Activated CD4-positive, alpha-beta T cell treated with anti-CD3 and anti-CD28 coated beads, Interleukin-2, amount 50 U/mL, for 4 hours (primary cell): ENCODE measurements around the gene PPP2R5C.

Experiments used
- DNase-seq, 2 experiments: peaks; one replicate each; pipeline ENCODE4 v3.0.0-alpha.2; 2020

PPP2R5C gene

DNA sequence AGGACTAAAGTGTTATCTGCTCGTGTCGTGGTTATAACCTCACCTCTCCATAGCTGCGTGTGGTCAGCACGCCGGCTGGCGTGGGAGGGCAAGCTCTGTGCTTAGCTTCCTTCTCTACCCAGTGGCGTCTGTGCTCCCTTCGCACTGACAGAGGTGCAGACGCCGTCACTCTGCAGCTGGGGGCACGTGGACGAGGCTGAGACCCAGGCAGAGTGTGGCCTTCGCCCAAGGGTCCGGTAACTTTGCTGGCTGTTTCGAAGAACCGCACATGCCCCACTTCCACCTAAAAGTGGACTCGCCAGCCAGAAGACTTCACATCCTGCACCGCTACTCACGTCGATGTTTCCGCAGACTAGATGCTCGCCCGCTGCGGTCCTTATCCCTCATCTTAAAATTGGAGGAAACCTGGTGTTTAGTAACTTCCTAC lies 166.9 kb downstream of the PPP2R5C start:
- no peak for DNase-seq

DNA sequence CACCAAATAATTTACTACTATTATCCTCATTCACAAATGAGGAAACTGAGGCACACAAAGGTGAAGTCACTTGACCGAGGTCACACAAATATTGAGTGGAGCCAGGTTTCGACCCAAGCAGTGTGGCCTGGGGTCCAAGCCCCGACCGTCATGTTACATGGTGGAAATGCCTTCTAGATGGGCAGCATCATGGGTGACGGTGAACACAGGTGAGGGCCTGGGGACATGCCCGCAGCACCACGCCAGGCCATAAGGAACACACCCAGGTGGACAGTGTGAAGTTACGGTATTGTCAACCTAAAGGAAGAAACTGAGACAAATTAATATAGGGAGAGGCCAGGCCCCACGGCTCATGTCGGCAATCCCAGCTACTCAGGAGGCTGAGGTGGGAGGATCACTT lies 167.6 kb downstream of the PPP2R5C start:
- DNase-seq = no peak

DNA sequence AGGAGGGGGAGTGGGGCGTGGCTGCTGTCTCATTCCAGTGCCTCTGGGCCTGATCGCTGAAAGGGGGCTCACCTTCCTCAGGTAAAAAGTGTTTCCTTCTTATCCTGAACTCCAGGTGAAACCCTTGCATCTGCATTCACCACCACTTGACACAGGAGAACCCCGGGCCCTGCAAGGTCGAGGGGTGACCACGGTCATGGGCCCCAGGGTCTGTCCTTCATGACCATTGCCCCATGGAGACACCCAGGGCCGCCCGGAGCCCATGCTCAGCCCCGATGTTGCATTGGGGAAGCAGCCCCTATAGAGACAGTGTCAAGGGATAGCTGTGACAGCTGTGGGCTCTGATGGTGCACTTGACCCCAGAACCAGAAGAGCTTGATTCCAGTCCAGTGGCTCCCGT lies 168.4 kb downstream of the PPP2R5C start:
- no peak for DNase-seq

DNA sequence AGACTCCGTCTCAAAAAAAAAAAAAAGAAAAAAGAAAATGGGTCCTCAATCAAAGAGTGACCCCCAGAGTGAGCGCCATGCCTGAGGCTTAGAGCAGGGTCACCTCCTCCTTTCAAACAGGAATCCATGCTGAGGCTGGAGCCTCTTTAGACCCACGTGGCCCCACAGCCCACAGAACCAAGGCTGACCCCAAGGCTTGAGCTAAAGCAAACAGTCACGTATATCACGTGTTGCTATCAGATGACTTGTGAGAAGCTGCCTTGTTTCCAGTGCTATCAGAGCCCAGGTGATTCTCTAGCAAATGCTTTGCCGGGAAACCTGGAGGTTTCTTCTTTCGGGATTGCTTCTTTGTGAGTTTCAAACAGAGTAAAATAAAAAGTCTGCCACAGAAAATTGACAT lies 171.2 kb downstream of the PPP2R5C start:
- no peak for DNase-seq

DNA sequence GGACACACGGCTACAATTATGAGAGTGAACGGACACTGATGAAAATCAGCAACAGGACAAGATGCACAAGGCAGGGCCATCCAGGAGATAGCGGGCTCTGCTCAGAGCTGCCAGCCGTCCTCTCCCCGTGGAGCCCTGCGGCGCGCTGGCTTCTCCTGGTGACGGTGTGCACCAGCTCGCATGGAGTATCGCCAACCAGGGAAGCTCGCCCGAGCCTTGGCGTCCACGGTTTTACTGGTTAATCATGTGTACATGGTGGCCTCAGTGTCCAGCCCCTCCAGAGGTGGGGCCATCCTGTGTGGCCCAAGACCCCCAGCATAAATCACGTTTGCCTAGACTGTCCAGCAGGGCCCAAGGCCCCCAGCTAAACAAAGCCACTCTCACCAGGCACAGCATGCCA lies 171.7 kb downstream of the PPP2R5C start:
- no peak for DNase-seq

DNA sequence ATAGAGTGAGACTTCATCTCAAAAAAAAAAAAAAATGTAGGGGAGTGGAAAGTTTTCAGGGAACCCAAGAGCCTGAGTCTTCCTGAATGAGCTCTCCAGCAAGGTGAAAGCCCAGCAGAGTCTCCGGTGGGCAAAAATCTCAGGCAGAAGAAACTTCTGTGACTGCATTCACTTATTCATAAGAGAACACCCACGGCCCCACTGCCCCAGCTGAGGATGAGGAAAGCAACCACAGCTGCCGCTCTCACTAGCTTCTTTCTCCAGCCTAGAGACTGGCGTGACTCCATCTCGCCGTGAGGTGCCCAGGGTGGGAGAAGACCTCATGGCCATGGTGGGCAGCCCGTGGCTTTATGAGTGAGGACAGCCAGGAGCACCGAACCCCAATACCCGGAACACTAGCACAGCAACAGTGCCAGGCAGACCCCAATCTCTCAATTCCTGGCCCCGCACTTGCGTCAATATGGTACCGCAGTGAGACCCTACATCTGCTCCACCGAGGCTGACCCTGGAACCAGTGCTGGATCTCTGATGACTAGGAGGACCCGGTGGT lies 173.2 kb downstream of the PPP2R5C start:
- no peak for DNase-seq

DNA sequence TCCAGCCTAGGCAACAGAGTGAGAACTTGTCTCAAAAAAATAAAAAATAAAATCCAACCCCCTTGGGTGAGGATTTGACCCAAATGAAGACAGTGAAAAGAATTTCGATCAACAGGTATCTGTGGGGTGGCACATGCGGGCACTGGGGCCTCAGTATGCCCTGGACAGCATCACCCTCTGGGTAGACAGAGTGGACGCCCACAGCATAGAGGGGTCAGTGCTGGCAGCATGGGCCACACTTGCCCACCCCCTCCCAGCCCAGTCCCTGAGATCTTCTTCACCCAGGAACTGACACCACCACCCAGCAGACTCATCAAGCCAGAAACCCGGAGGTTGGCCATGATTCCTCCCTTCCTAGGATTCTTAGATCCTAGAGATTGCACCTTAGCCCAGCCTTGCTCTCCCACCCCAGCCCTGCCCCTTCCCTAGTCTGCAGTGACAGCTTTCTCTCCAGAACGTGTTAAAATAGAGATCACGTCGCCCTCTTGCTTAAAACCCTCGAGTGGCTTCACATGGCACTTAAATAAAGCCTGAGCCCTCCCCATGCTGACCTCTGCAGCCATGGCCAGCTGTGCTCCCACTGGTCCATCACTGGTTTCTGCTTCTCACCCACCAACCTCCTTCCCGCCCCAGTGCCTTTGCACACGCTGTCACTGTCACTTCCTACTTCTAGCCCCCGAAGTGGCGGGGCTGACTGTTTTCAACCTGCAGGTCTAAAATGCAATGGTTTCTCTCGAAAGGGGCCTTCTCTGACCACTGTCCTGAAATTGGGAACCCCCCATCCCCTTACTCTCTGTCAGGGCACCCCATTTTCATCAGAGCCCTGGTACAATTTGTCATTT lies 176.6 kb downstream of the PPP2R5C start:
- no peak for DNase-seq

DNA sequence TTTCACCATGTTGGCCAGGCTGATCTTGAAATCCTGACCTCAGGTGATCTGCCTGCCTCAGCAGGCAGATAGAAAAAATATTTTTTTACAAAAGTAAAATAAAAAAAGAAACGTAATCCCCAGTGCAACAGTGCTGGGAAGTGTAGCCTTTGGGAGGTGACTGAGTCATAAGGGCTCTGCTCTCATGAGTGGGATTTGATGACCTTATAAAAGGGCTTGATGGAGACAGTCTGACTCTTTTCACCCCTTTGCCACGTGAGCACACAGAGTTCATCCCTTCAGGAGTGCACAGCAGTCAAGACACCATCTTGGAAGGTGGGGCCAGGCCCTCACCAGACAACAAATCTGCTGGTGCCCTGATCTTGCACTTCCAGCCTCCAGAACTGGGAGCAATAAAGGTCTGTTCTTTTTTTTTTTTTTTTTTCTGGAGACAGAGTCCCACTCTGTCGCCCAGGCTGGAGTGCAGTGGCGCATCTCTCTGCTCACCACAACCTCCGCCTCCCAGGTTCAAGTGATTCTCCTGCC lies 178.2 kb downstream of the PPP2R5C start:
- no peak for DNase-seq

DNA sequence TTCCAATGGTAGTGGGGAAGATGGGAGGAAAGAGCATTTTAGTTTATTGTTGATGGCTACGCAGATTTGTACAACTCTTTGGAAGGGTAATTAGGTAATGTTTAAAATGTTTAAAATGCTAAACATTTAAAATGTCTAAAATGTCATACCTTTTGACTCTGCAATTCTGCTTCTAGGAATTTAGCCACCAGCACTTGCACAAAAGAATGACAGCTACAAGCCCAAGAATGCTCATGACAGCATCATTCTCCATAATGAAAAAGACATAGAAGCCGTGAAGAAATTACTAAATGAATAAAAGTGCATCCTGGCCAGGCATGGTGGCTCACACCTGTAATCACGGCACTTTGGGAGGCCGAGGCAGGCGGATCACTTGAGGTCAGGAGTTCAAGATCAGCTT lies 182.9 kb downstream of the PPP2R5C start:
- no peak for DNase-seq

DNA sequence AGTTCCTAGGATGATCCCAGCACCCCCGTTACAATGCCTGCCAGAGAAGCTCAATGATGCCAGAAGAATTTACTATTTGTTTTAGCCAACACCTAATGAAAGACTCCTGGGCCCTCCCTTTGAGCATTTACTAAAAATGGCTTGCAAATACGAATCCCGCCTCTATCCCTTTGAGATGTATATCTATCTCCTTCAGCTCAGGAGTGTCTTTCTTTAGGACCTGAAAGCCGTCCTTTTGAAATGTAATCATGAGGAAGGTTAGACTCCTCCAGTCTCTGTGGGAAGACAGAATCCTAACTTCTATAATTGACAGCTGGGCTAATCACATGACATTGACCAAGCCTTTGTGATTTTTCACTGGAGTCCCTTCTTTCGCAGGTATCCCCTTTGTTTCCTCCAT lies 183.7 kb downstream of the PPP2R5C start:
- DNase-seq = no peak

DNA sequence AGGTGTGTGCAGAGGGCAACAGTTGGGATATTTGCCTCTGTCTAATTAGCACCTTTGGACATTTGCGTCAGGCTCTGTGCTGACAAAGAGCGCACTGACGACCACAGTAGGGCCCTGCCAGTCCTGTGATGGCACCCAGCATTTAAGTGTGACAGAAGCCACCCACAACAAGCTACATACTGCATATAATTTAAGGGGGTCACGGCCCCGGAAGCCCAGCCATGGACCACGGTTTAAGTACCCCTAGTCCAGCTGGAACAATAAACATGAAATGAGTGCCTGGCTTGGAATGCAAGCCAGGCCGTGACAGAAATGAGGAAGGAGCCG lies 186.0 kb downstream of the PPP2R5C start:
- DNase-seq = peak in 1 of 2 experiments; percentile 20

DNA sequence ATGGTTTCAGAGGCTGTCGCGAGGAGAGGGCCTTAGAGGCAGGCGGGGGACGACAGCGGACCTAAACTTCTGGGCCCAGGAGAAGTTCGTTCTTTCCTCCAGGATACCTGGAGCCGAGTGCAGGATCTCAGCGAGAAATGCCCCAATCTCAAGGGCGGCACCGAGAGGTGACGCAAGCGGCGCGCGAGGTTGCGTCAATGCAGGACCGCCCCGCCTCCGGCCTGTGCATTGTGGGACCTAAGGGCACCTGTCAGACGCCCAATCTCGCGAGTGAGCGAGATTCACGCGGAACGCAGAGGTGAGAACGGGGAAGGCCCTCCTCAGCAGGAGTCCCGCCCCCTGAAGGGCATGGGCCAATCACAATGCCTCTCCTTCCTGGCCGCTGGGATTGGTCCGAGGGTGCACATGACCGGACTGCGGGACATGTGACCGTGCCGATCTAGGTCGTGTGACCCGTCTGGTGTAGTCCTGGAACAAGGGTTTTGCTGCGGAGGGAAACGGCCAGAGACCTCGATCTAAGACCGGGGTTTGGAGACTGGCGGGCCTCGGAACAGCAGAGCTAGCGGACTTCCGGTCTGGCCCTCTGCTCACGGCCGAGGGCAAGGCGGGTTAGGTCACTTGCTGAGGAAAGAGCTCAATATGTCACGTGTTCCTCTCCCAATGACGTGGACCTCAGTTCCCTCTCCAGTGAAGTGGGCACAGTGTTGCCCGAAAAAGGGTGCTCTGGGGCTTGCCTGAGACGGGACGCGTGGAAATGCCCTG lies 186.6 kb downstream of the PPP2R5C start:
- DNase-seq = peak; percentile 99 to 100

DNA sequence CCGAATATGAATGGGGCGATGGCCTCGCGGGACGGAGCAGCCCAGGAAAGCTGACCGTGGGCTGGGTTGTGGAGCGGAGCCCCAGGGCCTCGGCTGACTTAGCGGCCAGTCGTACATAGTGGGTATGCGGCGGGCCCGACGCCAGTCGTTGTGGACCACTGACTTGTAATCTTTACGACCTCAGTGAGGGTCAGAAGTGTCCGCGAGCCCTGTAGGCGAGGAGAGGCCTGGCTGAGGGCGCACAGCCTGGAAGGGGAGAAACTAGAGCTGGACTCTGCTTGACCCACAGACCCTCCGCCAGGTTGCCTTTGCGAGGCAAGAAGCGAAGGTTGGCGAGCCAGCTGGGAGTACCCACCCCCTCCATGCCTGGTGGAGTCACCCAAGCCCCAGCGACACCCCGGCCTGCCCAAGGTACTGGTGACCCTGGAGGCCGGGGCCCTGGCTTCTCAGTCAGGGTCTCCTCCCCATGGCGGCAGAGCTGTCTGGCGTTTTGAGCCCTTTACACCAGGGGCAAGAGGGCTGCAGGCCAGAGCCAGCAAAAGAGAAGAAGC lies 187.2 kb downstream of the PPP2R5C start:
- DNase-seq = no peak

DNA sequence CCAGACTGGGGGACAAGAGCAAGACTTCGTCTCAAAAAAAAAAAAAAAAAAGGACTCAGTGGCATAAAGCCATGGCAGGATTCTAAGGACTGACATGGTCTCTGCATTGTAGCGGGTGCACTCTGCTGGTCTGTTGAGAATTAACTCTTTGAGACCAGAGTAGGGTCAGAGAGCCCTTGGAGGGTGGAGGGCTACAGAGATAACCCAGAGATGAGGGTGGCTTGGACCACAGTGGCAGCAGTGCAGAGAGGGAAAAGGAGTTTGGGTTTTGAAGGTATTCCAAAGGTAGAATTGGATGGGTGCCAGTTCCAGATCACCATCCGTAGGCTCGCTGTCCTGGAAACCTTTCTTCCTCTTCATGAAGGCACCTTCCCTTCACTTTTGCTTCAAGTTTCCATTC lies 188.6 kb downstream of the PPP2R5C start:
- no peak for DNase-seq

DNA sequence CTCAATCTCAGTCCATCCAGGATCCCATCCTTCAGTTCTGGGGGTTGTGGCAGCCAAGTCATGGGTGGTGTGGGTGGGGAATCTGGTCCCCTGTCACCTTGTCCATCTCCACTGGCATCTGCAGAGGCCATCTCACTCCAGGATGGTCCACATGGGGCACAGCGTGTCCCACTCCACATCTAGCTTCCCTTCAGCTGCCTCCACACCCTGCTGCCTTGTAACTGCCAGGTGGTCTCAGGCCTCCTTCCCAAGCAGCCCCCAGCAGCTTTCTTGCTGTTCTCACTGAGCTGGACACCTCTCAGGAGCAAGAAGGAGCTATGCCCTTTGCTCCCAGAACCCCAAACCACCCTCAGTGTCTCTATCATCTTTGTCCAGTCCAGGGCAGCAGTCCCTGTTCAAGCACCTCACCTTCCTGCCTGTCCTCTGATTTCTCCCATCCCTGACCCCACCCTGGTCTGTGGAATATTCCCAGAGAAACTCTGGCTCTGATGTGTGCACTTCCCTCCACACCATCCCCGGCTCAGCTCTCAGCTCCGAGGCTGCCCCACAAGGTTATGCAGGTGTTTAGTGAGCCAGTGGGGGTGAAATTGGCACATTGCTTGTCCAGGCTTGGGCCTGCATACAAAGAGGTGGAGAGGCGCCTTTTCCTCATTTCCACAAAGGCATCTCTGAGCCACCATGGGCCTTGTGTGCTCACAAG lies 189.2 kb downstream of the PPP2R5C start:
- no peak for DNase-seq

DNA sequence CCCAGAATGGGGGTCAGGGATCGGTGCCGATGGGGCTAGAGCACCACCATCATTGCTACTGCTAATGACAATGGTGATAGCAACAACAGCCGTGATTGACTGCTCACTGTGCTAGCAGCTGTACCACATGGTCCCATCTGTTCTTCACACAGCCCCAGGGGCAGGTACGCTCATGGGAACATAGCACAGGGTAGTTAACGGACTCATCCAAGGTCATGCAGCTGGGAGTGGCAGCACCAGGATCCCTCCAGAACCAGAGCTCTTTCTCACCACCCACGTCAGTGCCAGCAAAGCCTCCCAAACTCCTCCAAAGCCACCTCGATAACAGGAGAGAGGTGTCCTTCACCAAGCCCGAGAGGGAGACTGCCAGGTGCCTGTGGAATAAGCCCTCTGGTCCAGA lies 191.6 kb downstream of the PPP2R5C start:
- no peak for DNase-seq

DNA sequence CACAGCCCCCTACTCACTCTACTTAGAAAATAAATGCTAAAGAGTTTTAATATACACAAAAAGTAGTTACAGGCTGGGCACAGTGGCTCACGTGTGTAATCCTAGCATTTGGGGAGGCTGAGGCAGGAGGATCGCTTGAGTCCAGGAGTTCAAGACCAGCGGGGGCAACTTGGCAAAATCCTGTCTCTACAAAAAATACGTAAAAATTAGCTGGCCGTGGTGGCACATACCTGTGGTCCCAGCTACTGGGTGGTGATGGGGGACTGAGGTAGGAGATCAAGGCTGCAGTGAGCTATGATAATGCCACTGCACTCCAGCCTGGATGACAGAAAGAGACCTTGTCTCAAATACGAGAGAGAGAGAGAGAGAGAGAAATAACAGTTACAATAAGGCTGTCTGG lies 193.0 kb downstream of the PPP2R5C start:
- DNase-seq = no peak

DNA sequence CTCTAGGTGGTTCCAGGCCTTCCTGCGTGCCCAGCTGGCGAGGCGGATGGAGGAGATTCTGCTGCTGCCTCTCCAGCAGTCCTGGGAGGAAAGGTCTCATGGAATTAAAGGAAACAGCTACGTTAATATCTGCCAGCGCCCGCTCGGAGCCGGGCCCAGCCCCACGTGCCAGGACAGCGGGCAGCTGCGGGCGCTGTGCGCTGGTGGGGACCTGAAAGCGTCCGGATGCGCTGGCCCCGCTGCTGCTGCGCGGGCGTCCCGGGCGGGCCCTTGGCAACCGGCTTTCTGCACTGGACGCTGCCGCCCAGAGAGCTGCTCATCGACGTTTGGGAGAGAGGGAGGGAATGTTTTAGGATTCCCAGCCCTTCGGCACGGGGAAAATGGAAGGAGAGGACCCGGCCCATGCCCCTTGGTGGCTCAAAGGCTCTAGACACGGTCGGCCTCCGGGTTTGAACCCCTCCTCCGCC lies 194.2 kb downstream of the PPP2R5C start:
- no peak for DNase-seq

DNA sequence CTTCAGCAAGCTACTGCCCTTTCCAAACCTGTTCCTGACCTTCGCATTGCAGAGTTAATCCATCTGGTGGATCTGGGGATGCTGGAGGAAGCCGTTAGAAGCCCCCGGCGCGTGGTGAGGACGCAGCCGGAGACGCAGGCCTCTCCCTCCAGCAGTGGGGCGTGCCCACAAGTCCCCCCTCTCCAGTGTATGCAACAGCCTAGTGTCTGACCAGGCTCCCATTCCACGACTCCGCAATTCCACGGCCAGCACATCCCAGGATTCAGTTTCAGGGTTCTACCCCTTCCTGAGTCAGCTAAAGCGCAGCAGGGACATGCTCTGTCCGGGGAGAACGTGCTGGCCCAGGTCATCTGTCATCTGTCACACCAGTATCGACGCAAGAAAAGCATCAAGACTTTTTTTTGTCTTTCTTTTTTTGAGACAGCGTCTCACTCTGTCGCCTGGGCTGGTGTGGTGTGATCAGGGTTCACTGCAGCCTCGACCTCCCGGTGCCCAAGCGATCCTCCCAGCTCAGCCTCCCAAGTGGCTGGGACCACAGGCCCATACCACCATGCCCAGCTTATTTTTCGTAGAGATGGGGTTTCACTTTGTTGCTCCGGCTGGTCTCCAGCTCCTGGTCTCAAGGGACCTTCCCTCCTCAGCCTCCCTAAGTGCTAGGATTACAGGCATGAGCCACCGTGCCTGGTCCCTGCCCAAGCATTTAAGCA lies 194.8 kb downstream of the PPP2R5C start:
- no peak for DNase-seq

DNA sequence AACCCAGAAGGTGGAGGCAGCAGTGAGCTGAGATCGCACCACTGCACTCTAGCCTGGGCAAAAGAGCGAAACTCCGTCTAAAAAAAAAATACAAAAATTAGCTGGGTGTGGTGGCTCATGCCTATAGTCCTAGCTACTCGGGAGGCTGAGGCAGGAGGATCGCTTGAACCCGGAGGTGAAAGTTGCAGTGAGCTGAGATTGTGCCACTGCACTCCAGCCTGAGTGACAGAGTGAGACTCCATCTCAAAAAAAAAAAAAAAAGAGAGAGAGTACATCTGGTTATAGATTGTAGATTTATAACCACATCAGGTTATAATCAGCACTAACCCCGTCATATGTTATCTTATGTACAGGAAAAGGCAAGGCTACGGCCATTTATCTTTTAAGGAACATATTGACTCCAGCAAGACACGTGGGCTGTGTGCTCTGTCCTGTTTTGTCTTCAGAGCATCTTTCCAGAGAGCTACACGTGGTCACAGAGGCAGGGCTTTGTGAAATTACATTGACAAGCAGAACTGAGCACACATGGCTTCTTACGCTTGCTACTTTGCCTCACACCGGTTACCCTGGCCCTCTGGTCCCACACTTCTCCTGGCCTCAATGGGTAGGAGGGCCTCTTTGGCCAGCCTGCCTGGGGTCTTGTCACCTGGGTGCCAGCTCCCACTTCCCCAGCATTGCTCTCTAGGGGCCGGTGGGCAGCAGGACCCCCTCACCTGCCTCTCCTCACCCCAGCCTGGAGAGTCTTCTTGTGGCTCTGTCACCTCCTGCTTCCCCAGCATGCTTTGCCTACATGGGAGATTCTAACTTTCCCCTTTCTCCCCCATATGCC lies 196.1 kb downstream of the PPP2R5C start:
- DNase-seq = no peak
